GM18526 (cell line): Measurements from ENCODE around the gene COL5A1.

Source experiments
- POLR2A ChIP-seq: IDR thresholded peaks from 3 replicates; pipeline ENCODE4 v1.6.1; 2011; ENCODE audit not compliant: insufficient read length; ENCODE audit errors: extremely low read depth

COL5A1 gene

DNA sequence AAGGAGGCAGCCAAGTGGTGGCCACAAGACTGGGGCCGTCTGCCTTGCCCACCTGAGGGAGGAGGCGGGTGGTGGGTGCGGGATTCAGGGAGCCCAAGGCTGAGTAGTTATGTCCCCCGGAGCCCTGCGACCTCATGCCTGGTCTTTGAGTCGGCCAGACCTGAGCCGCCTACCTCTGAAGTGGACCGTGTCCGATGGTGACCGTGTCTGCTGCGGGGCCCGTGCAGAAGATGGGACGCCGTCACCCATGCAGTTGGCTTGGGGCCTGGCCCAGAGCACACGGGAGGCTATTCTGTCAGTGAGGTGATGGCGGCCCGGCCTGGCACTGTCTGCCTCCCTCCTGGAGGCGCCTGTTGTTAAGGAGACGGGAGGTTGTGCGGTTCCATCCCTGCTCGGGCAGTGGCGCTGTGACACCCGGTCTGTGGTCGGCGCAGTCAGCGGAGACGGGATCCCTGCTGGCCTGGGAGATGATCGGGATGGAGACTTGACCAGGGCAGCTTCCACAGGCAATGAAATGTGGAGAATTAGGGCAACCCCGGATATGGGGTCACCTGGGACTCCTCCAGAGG is 176.5 kb downstream of the COL5A1 start:
- TF ChIP-seq POLR2A: no peak

DNA sequence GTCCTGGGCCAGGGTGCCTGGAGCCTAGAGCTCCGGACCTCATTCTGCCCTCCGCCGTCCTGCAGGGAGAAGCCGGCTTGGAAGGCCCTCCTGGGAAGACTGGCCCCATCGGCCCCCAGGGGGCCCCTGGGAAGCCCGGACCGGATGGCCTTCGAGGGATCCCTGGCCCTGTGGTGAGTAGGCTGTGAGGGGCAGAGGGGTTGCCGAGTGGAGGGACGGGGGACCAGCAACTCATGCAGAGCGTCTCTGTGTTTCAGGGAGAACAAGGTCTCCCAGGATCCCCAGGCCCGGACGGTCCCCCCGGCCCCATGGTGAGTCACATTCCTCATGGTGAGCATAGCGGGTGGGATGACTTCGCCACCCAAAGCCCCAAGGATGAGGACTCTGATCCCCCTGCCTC is 177.0 kb downstream of the COL5A1 start:
- TF ChIP-seq POLR2A: no peak

GRCh38 chr9:134820901-134821300 is 179.3 kb downstream of the COL5A1 start:
- no peak for TF ChIP-seq POLR2A

- TF ChIP-seq POLR2A: no peak
Measured at GRCh38 chr9:134822541-134822940, 180.9 kb downstream of the COL5A1 start.

DNA sequence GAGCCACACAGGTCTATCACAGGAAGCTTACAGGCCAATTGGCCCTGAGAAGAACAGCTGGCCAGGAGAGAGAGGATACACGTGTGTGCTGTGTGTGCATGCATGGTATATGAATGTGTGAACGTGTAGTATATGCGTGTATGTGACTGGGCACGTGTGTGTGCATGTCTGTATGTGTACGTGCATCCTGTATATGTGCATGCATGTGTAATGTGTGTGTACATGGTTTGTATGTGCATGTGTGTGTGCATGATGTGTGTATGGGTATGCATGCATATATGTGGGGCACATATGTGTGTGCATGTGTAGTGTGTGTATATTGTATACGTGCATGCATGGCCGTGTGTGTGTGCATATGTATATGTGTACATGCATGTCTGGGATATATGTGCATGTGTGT is 182.0 kb downstream of the COL5A1 start:
- no peak for TF ChIP-seq POLR2A

- no peak for TF ChIP-seq POLR2A
Measured at GRCh38 chr9:134824583-134824982, 183.0 kb downstream of the COL5A1 start.

DNA sequence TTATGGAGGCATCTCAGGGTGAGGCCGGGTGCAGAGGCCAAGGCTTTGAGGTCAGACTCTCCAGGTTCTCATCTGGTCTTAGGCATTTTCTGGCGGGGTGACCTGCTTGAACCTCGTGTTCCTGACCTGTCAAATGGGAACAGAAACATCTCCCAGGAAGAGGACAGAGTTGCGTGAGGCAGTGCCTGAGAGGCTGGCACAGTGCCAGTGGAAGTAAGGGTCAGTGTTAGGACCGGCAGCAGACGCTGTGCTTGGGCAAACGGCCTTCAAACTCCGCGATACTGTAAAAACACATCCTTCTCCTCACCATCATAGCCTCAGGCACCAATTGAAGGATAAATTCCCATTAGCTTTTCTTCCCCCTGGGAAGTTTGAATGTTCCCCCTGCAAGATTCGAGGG is 183.4 kb downstream of the COL5A1 start:
- no peak for TF ChIP-seq POLR2A

DNA sequence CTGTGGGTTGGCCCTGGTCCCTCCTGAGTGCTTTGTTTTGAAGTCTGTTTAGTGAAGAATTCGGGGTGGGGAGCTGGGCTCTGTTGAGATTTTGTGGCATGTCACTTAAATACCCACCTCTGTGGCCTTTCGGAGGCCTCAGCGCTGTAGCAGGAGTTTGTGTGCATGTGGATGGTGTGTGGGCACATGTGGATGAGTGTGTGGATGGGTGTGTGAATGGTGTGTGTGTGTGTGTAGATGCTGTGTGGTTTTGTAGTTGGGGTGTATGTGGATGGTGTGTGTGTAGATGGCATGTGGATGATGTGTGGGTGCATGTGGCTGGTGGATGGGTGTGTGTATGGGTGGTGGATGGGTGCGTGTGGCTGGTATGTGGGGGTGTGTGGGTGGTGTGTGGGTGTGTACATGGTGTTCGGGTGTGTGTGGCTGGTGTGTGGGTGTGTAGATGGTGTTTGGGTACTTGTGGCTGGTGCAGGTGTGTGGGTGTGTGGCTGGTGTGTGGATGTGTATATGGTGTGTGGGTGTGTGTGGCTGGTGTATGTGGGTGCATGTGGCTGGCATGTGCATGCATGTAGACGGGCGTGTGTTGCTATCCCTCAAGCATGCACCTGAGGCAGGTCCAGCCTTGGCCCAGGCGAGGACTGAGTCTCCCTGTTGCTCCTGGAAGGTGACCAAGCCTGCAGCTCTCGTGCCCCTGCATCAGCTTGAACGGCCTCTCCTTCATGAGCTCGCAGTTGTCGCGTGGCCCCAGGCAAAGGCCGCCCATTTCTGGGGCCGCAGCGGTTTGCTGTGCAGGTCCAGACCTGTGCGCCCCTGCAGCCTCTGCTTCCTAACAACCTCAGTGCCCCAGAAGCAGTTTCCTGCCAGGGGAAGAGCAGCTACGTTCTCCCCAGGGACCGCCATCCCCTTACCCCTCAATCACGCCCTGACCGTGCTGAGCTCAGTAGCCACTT is 185.0 kb downstream of the COL5A1 start:
- TF ChIP-seq POLR2A: no peak

GRCh38 chr9:134827559-134827958 is 186.0 kb downstream of the COL5A1 start:
- no peak for TF ChIP-seq POLR2A

DNA sequence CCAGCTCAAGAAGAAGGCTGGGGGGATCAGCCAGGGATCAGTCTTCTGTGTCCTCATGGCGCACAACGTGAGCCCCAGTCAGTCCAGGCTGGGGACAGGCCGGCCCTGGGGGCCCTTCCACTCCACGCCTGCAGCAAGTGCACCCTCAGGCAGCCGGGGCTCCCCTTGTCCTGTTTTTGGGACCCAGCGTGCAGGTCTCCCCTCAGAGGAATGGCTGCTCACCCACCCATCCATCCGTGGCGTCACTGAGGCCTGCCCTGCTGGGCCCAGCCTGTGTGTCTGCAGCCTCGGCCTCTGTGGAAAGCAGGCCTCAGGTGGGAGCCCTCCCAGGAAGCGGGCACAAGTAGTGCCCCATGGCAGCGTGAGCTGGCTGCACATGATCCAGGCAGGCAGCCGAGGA is 186.4 kb downstream of the COL5A1 start:
- no peak for TF ChIP-seq POLR2A

DNA sequence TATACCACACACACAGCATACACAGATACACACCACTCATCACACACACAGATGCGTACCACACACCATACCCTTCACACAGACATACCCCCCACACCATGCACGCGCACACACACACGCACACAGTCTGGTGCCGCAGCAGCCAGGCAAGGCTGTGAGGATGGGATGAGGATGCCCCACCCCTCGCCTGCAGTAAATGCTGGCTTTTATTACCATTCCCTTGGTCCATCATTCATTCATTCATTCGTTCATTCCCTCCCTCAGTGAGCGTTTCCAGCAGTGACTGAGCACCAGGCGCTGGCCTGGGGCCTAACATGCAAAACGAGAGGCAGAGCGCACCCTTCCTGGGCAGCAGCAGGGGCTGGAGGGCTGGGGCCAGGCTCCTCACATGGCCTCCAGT is 187.3 kb downstream of the COL5A1 start:
- no peak for TF ChIP-seq POLR2A

DNA sequence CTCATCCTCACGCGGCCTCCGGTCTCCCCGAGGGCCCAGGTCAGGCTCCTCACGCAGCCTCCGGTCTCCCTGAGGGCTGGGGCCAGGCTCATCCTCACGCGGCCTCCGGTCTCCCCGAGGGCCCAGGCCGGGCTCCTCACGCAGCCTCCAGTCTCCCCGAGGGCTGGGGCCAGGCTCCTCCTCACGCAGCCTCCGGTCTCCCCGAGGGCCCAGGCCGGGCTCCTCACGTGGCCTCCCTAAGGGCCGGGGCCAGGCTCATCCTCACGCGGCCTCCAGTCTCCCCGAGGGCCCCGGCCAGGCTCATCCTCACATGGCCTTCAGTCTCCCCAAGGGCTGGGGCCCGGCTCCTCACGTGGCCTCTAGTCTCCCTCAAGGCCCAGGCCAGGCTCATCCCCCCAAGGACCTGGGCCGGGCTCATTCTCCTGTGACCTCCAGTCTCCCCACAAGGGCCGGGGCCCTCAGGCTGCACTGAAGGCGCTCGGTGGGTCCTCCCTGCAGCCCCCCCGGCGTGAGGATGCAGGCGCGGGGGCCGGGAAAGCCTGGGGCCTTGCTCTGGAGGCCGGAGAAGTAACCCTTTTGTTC is 187.8 kb downstream of the COL5A1 start:
- TF ChIP-seq POLR2A: no peak

- no peak for TF ChIP-seq POLR2A
Measured at GRCh38 chr9:134830126-134830525, 188.5 kb downstream of the COL5A1 start.

GRCh38 chr9:134830926-134831720 is 189.5 kb downstream of the COL5A1 start:
- no peak for TF ChIP-seq POLR2A

GRCh38 chr9:134832471-134832870 is 190.9 kb downstream of the COL5A1 start:
- no peak for TF ChIP-seq POLR2A
